IMR-90 (cell line): Measurements from ENCODE around the gene TBC1D3C. TPM values are rescaled to one million over a fixed set of nuclear protein-coding genes. Genes with fewer than 3 reads are reported as not detected.
"Not testable (repeated sequence)": the region's sequence is repeated elsewhere in the genome, so short reads cannot be mapped to it uniquely, and the experiment has no call there.

Source experiments
- ATAC-seq: fragments of 200-7000 bp; cut with Tn5 transposase; 2 replicates; pipeline ENCODE4 v1.9.1; 2020; ENCODE audit warnings: low read depth, mild to moderate bottlenecking, moderate library complexity
- BruUV-seq: library from RNA; stranded (reverse); fragments of 400-500 nt; replicated peaks from 2 replicates; lab custom pipeline; 2021; lab: Mats Ljungman, UMichigan
- CTCF ChIA-PET: fragments of 300-600 bp; formaldehyde crosslinking; extraction: SDS; loops from one replicate; lab custom pipeline; 2021; ENCODE audit warnings: antibody characterized with exemption; lab: Yijun Ruan, JAX
- POLR2A ChIA-PET: fragments of 300-600 bp; sonication (Branson Sonifier 250); formaldehyde crosslinking; loops from one replicate; lab custom pipeline; 2022; ENCODE audit warnings: antibody characterized with exemption; ENCODE audit not compliant: unreplicated experiment; lab: Charles Lee
- DNase-seq: peaks from one replicate; pipeline ENCODE4 v3.0.0; 2013
- H2AFZ ChIP-seq: replicated peaks from 2 replicates; pipeline ENCODE3; 2013; ENCODE audit warnings: low read length, mild to moderate bottlenecking; ENCODE audit not compliant: poor library complexity
- H2AK5ac ChIP-seq: 2 replicates; pipeline ENCODE4 v1.6.1; 2013; ENCODE audit warnings: low read depth, low read length, inconsistent platforms
- H2AK9ac ChIP-seq: replicated peaks from 2 replicates; pipeline ENCODE3; 2013; ENCODE audit warnings: mild to moderate bottlenecking, low read depth, low read length, moderate library complexity; ENCODE audit not compliant: poor library complexity
- H2BK120ac ChIP-seq: 2 replicates; pipeline ENCODE4 v1.6.1; 2013; ENCODE audit warnings: low read depth, low read length, inconsistent platforms
- H2BK15ac ChIP-seq: 3 replicates; pipeline ENCODE4 v1.6.1; 2013; ENCODE audit warnings: low read depth, low read length, inconsistent platforms
- H2BK20ac ChIP-seq: 2 replicates; pipeline ENCODE4 v1.6.1; 2013; ENCODE audit warnings: low read depth, mild to moderate bottlenecking, inconsistent platforms, low read length, moderate library complexity
- H2BK5ac ChIP-seq: 2 replicates; pipeline ENCODE4 v1.6.1; 2013; ENCODE audit warnings: mild to moderate bottlenecking, low read depth, low read length, inconsistent platforms; ENCODE audit not compliant: poor library complexity, severe bottlenecking
- H3K14ac ChIP-seq: replicated peaks from 2 replicates; pipeline ENCODE4 v1.6.1; 2013; ENCODE audit warnings: low read depth, low read length, inconsistent platforms
- H3K18ac ChIP-seq: 2 replicates; pipeline ENCODE4 v1.6.1; 2013; ENCODE audit warnings: low read depth, low read length, control low read depth
- H3K23ac ChIP-seq: 2 replicates; pipeline ENCODE4 v1.6.1; 2013; ENCODE audit warnings: low read depth, low read length, inconsistent platforms
- H3K27ac ChIP-seq: 2 replicates; pipeline ENCODE4 v1.5.1; 2013; ENCODE audit warnings: mild to moderate bottlenecking, control low read depth, low read length; ENCODE audit not compliant: insufficient read depth
- H3K27me3 ChIP-seq: 2 replicates; pipeline ENCODE4 v1.6.1; 2013; ENCODE audit warnings: low read length; ENCODE audit not compliant: control insufficient read depth, insufficient read depth
- H3K36me3 ChIP-seq: 2 replicates; pipeline ENCODE4 v1.6.1; 2013; ENCODE audit warnings: low read length, mixed read lengths; ENCODE audit not compliant: control insufficient read depth, insufficient read depth
- H3K4ac ChIP-seq: 2 replicates; pipeline ENCODE4 v1.6.1; 2013; ENCODE audit warnings: low read depth, low read length, inconsistent platforms
- H3K4me1 ChIP-seq: 2 replicates; pipeline ENCODE4 v1.6.1; 2013; ENCODE audit warnings: low read length, mixed read lengths; ENCODE audit not compliant: control insufficient read depth, insufficient read depth
- H3K4me2 ChIP-seq: 2 replicates; pipeline ENCODE4 v1.6.1; 2013; ENCODE audit warnings: low read depth, mild to moderate bottlenecking, control low read depth, low read length, moderate library complexity
- H3K4me3 ChIP-seq: 2 replicates; pipeline ENCODE4 v1.5.1; 2013; ENCODE audit warnings: low read depth, mild to moderate bottlenecking, control low read depth, low read length, moderate library complexity; ENCODE audit not compliant: insufficient read depth
- H3K56ac ChIP-seq: 2 replicates; pipeline ENCODE4 v1.6.1; 2013; ENCODE audit warnings: low read length, inconsistent platforms; ENCODE audit not compliant: insufficient read depth; ENCODE audit errors: extremely low read depth
- H3K79me1 ChIP-seq, 2 experiments: 2 replicates each; pipeline ENCODE4 v1.6.1; 2013; ENCODE audit warnings: low read length in 2 of 2, inconsistent platforms in 1 of 2, low read depth in 1 of 2
- H3K9ac ChIP-seq: 2 replicates; pipeline ENCODE4 v1.6.1; 2013; ENCODE audit warnings: low read depth, low read length, control low read depth
- H3K9me1 ChIP-seq: 2 replicates; pipeline ENCODE4 v1.6.1; 2013; ENCODE audit warnings: low read length, inconsistent platforms; ENCODE audit not compliant: insufficient read depth
- H3K9me3 ChIP-seq: 2 replicates; pipeline ENCODE4 v1.6.1; 2013; ENCODE audit warnings: low read length; ENCODE audit not compliant: control insufficient read depth, insufficient read depth
- H4K20me1 ChIP-seq: 2 replicates; pipeline ENCODE4 v1.6.1; 2013; ENCODE audit warnings: low read length, inconsistent platforms; ENCODE audit not compliant: insufficient read depth
- H4K5ac ChIP-seq: 2 replicates; pipeline ENCODE4 v1.6.1; 2013; ENCODE audit warnings: mild to moderate bottlenecking, low read depth, low read length, control low read depth
- H4K8ac ChIP-seq, 2 experiments: 2 replicates each; pipeline ENCODE4 v1.6.1; 2013; ENCODE audit warnings: low read depth in 2 of 2, low read length in 2 of 2, control low read depth in 1 of 2, inconsistent platforms in 1 of 2
- H4K91ac ChIP-seq: 2 replicates; pipeline ENCODE4 v1.6.1; 2013; ENCODE audit warnings: low read depth, low read length, inconsistent platforms; ENCODE audit not compliant: insufficient read depth
- WGBS, 2 experiments: methylation state at CpG; one replicate each; pipeline versions ENCODE4 v1.1.5 to v1.1.7; 2013; ENCODE audit warnings: missing lambda C conversion rate in 2 of 2; ENCODE audit not compliant: insufficient read length in 1 of 2; ENCODE audit errors: extremely low coverage in 2 of 2; 5-methylcytosine and 5-hydroxymethylcytosine counted together
- dilution Hi-C: fragments of 300-500 bp; cut with HindIII; formaldehyde crosslinking; loops from one replicate; pipeline ENCODE4 v1.14.3; 2018; ENCODE audit warnings: low sequenced_read_pairs; ENCODE audit not compliant: unreplicated experiment
- in situ Hi-C: fragments of 300-500 bp; cut with MboI; formaldehyde crosslinking; loops from 3 replicates; pipeline ENCODE4 v1.14.3; 2019; ENCODE audit warnings: low sequenced_read_pairs, inconsistent platforms, mixed read lengths
- intact Hi-C: fragments of 100-400 bp; cut with micrococcal nuclease; formaldehyde crosslinking; loops from 2 replicates; pipeline ENCODE4 v1.10.0; 2022
- polyA plus RNA-seq, 3 experiments: library from polyadenylated mRNA; depleted of rRNA; stranded (reverse); fragments of >200 nt; gene quantifications; 2 replicates each; pipeline ENCODE4 v1.2.3, GENCODE V29; 2012; ENCODE audit warnings: low replicate concordance in 1 of 3
- total RNA-seq: library from RNA; depleted of rRNA; stranded (reverse); fragments of >200 nt; gene quantifications from 2 replicates; pipeline ENCODE4 v1.2.3, GENCODE V29; 2012

Gene TBC1D3C
- total and polyA plus RNA-seq, 2 of the 4 experiments (the other 2 are of a cell fraction), result not detected

DNA sequence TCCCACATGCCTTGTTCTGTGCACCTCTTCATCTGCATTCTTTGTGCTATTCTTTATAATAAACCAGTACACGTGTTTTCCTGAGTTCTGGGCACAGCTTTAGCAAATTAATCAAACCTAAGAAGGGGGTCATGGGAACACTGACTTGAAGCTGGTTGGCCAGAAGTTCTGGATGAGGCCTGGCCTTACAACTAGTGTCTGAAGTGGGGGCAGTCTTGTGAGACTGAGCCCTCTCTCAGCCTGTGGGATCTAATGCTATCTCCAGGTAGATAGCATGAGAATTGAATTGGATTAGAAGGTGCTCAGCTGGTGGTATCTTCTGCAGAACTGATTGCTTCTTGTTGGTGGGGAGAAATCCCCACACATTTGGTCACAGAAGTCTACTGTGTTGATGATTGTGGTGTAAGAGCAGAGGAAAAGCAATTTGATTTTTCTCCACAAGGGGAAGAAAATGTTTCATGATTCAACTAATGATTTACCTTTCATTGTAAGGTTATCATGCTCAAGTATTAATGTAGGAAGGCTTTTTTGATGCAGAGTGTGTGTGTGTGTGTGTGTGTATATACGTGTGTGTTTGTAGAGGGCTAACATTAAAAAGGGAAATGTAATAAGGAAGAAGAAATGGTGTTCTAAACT, 25.7 kb upstream of the TBC1D3C start:
- H3K4ac ChIP-seq, H2AK9ac ChIP-seq, H3K9me3 ChIP-seq, H2AK5ac ChIP-seq, POLR2A ChIA-PET, H3K9ac ChIP-seq, CTCF ChIA-PET, dilution Hi-C loops, H4K8ac ChIP-seq, H3K9me1 ChIP-seq, H2BK5ac ChIP-seq, H3K18ac ChIP-seq, H3K14ac ChIP-seq, in situ Hi-C loops, H4K5ac ChIP-seq, H2BK20ac ChIP-seq, H4K91ac ChIP-seq, H3K79me1 ChIP-seq, H2AFZ ChIP-seq, H3K4me2 ChIP-seq, intact Hi-C loops, H3K4me3 ChIP-seq, BruUV-seq, H4K20me1 ChIP-seq, H3K27ac ChIP-seq, H2BK15ac ChIP-seq, H3K36me3 ChIP-seq, DNase-seq, H3K27me3 ChIP-seq, H2BK120ac ChIP-seq, ATAC-seq, H3K4me1 ChIP-seq, H3K56ac ChIP-seq, H3K23ac ChIP-seq: not testable (repeated sequence)
- WGBS, 2 experiments, result no CpG with 5 or more reads among the region's 2 CpGs

DNA sequence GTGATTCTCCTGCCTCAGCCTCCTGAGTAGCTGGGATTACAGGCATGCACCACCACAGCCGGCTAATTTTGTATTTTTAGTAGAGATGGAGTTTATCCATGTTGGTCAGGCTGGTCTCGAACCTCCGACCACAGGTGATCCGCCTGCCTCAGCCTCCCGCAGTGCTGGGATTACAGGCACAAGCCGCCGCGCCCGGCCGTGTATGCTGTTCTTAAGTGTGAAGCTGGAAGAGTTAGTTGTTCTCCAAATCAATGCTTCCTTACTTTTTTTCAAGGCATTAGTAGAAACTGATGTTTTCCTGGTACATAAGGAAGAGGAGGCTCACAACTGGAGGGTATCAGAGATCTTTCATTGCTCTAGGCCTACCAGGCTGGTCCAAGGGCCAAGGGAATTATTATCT, 19.7 kb upstream of the TBC1D3C start:
- dilution Hi-C loops, intact Hi-C loops, H2BK20ac ChIP-seq, H3K23ac ChIP-seq, H3K9ac ChIP-seq, CTCF ChIA-PET, H4K91ac ChIP-seq, H3K79me1 ChIP-seq, H3K4me3 ChIP-seq, H2AK9ac ChIP-seq, ATAC-seq, H3K56ac ChIP-seq, H3K18ac ChIP-seq, H4K5ac ChIP-seq, BruUV-seq, H3K4me1 ChIP-seq, H3K27me3 ChIP-seq, H3K9me1 ChIP-seq, H4K8ac ChIP-seq, H4K20me1 ChIP-seq, H3K36me3 ChIP-seq, H3K14ac ChIP-seq, DNase-seq, H2BK120ac ChIP-seq, H3K27ac ChIP-seq, H3K4me2 ChIP-seq, H3K4ac ChIP-seq, POLR2A ChIA-PET, H2AFZ ChIP-seq, H2BK5ac ChIP-seq, H2BK15ac ChIP-seq, H2AK5ac ChIP-seq, H3K9me3 ChIP-seq, in situ Hi-C loops: not testable (repeated sequence)
- no CpG with 5 or more reads among the region's 10 CpGs for WGBS, 2 experiments
